Measurements from ENCODE around the gene RBMS1. TPM values are rescaled to one million over a fixed set of nuclear protein-coding genes. Genes with fewer than 3 reads are reported as not detected.

Gene RBMS1
- total RNA-seq, 1 donor from 2014 or later = 73.7 TPM

GRCh38 chr2:160299540-160299939 is 194.1 kb downstream of the RBMS1 start:
- Mint-ChIP-seq H3K4me1 (ENCODE audit: unreplicated experiment) (peaks cover 5% of the 10 kb centered on the region), H3K27me3 (no peaks in the 10 kb centered on the region), H3K27ac (no peak overlapping the region), H3K4me3 (no peak overlapping the region), H3K9me3 (no peaks in the 10 kb centered on the region), H3K36me3 (peaks cover 58% of the 10 kb centered on the region)
- TF ChIP-seq, protein P1, sequence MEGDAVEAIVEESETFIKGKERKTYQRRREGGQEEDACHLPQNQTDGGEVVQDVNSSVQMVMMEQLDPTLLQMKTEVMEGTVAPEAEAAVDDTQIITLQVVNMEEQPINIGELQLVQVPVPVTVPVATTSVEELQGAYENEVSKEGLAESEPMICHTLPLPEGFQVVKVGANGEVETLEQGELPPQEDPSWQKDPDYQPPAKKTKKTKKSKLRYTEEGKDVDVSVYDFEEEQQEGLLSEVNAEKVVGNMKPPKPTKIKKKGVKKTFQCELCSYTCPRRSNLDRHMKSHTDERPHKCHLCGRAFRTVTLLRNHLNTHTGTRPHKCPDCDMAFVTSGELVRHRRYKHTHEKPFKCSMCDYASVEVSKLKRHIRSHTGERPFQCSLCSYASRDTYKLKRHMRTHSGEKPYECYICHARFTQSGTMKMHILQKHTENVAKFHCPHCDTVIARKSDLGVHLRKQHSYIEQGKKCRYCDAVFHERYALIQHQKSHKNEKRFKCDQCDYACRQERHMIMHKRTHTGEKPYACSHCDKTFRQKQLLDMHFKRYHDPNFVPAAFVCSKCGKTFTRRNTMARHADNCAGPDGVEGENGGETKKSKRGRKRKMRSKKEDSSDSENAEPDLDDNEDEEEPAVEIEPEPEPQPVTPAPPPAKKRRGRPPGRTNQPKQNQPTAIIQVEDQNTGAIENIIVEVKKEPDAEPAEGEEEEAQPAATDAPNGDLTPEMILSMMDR (conservative IDR thresholded peaks at IDR 0.05) = no peak
- DNase-seq (ENCODE audit: extremely low spot score, unreplicated experiment) = no peak

GRCh38 chr2:160298960-160299359 is 194.6 kb downstream of the RBMS1 start:
- no peak for DNase-seq (ENCODE audit: extremely low spot score, unreplicated experiment)
- TF ChIP-seq, protein P1 (conservative IDR thresholded peaks at IDR 0.05) = no peak
- Mint-ChIP-seq H3K27ac (no peak overlapping the region), H3K9me3 (no peaks in the 10 kb centered on the region), H3K4me1 (ENCODE audit: unreplicated experiment) (peaks cover 5% of the 10 kb centered on the region), H3K27me3 (no peaks in the 10 kb centered on the region), H3K36me3 (peaks cover 60% of the 10 kb centered on the region), H3K4me3 (no peak overlapping the region)

- no peak overlapping the region for H3K4me3 Mint-ChIP-seq
- DNase-seq (ENCODE audit: extremely low spot score, unreplicated experiment) = no peak
- no peaks in the 10 kb centered on the region for H3K27me3 Mint-ChIP-seq
- TF ChIP-seq, protein P1 (conservative IDR thresholded peaks at IDR 0.05) = no peak
- H3K36me3 Mint-ChIP-seq = peaks cover 69% of the 10 kb centered on the region
- H3K4me1 Mint-ChIP-seq (ENCODE audit: unreplicated experiment) = peaks cover 10% of the 10 kb centered on the region
- no peaks in the 10 kb centered on the region for H3K9me3 Mint-ChIP-seq
- no peak overlapping the region for H3K27ac Mint-ChIP-seq
Measured at GRCh38 chr2:160295519-160296207, 197.9 kb downstream of the RBMS1 start.

GRCh38 chr2:160294889-160295288 is 198.7 kb downstream of the RBMS1 start:
- Mint-ChIP-seq H3K27ac (no peak overlapping the region), H3K4me1 (ENCODE audit: unreplicated experiment) (peaks cover 11% of the 10 kb centered on the region), H3K4me3 (no peak overlapping the region), H3K27me3 (no peaks in the 10 kb centered on the region), H3K9me3 (no peaks in the 10 kb centered on the region), H3K36me3 (peaks cover 66% of the 10 kb centered on the region)
- no peak for DNase-seq (ENCODE audit: extremely low spot score, unreplicated experiment)
- TF ChIP-seq, protein P1 (conservative IDR thresholded peaks at IDR 0.05) = no peak

- Mint-ChIP-seq H3K27ac (no peak overlapping the region), H3K4me1 (ENCODE audit: unreplicated experiment) (peaks cover 15% of the 10 kb centered on the region)
Measured at GRCh38 chr2:160294339-160294803, 199.2 kb downstream of the RBMS1 start.

More at GRCh38 chr2:160294339-160294803, 199.2 kb downstream of the RBMS1 start:
- DNase-seq (ENCODE audit: extremely low spot score, unreplicated experiment) = no peak
- H3K36me3 Mint-ChIP-seq = peaks cover 64% of the 10 kb centered on the region
- H3K9me3 Mint-ChIP-seq = no peaks in the 10 kb centered on the region
- H3K4me3 Mint-ChIP-seq = no peak overlapping the region
- TF ChIP-seq, protein P1 (conservative IDR thresholded peaks at IDR 0.05) = no peak
- no peaks in the 10 kb centered on the region for H3K27me3 Mint-ChIP-seq

All from type B pancreatic cell (in vitro differentiated cells).